Mesenchymal stem cell (in vitro differentiated cells and primary cell): ENCODE data around the gene PPME1.

ENCODE experiments used
- DNase-seq: peaks from one replicate; pipeline ENCODE4 v3.0.0-alpha.2; 2013
- H2AFZ ChIP-seq: one replicate; pipeline ENCODE4 v1.6.1; 2013; ENCODE audit warnings: low read depth, mild to moderate bottlenecking, control low read depth, inconsistent platforms, low read length, moderate library complexity
- H2AK5ac ChIP-seq: 2 replicates; pipeline ENCODE4 v1.6.1; 2013; ENCODE audit warnings: low read length, moderate library complexity, mild to moderate bottlenecking, inconsistent platforms; ENCODE audit not compliant: severe bottlenecking
- H2BK120ac ChIP-seq: one replicate; pipeline ENCODE4 v1.6.1; 2013; ENCODE audit warnings: low read depth, mild to moderate bottlenecking, inconsistent platforms, low read length, moderate library complexity
- H2BK12ac ChIP-seq, 2 experiments: one replicate each; pipeline ENCODE4 v1.6.1; 2013; ENCODE audit warnings: inconsistent platforms in 2 of 2, low read length in 2 of 2, mild to moderate bottlenecking in 2 of 2, moderate library complexity in 2 of 2, control low read depth in 1 of 2
- H2BK15ac ChIP-seq: one replicate; pipeline ENCODE4 v1.6.1; 2013; ENCODE audit warnings: mild to moderate bottlenecking, low read depth, inconsistent platforms; ENCODE audit not compliant: poor library complexity, severe bottlenecking
- H2BK5ac ChIP-seq: 2 replicates; pipeline ENCODE4 v1.6.1; 2013; ENCODE audit warnings: low read depth, mild to moderate bottlenecking, low read length, control low read depth, inconsistent platforms; ENCODE audit not compliant: poor library complexity, severe bottlenecking
- H3K14ac ChIP-seq, 2 experiments: one replicate each; pipeline ENCODE4 v1.6.1; 2013; ENCODE audit warnings: inconsistent platforms in 2 of 2, low read length in 2 of 2, control low read depth in 1 of 2, mild to moderate bottlenecking in 1 of 2, moderate library complexity in 1 of 2
- H3K18ac ChIP-seq, 2 experiments: one replicate each; pipeline ENCODE4 v1.6.1; 2013; ENCODE audit warnings: inconsistent platforms in 2 of 2, low read length in 2 of 2, control low read depth in 1 of 2, low read depth in 1 of 2, mild to moderate bottlenecking in 1 of 2
- H3K23ac ChIP-seq, 2 experiments: one replicate each; pipeline ENCODE4 v1.6.1; 2013; ENCODE audit warnings: inconsistent platforms in 2 of 2, low read length in 2 of 2, mild to moderate bottlenecking in 2 of 2, moderate library complexity in 2 of 2, control low read depth in 1 of 2
- H3K27ac ChIP-seq: 2 replicates; pipeline ENCODE4 v1.5.1; 2013; ENCODE audit warnings: mild to moderate bottlenecking, moderate library complexity, low read length, control low read depth, inconsistent platforms; ENCODE audit not compliant: poor library complexity, severe bottlenecking
- H3K27me3 ChIP-seq, 2 experiments: 2 replicates each; pipeline versions ENCODE4 v1.6.1 to v1.7.0; 2013; ENCODE audit warnings: low read length in 2 of 2, mild to moderate bottlenecking in 2 of 2, moderate library complexity in 2 of 2, control low read depth in 1 of 2, inconsistent platforms in 1 of 2; ENCODE audit not compliant: control insufficient read depth in 1 of 2, insufficient read depth in 1 of 2
- H3K36me3 ChIP-seq, 2 experiments: 2 replicates each; pipeline versions ENCODE4 v1.6.1 to v1.7.0; 2013; ENCODE audit warnings: low read length in 2 of 2, control low read depth in 1 of 2, inconsistent platforms in 1 of 2, low read depth in 1 of 2, mild to moderate bottlenecking in 1 of 2; ENCODE audit not compliant: insufficient read depth in 2 of 2, control insufficient read depth in 1 of 2
- H3K4ac ChIP-seq, 2 experiments: one replicate each; pipeline ENCODE4 v1.6.1; 2013; ENCODE audit warnings: inconsistent platforms in 2 of 2, low read length in 2 of 2, mild to moderate bottlenecking in 2 of 2, moderate library complexity in 2 of 2, control low read depth in 1 of 2, low read depth in 1 of 2
- H3K4me1 ChIP-seq: 2 replicates; pipeline ENCODE4 v1.6.1; 2013; ENCODE audit warnings: low read depth, low read length, control low read depth; ENCODE audit not compliant: control insufficient read depth, insufficient read depth
- H3K4me2 ChIP-seq: 2 replicates; pipeline ENCODE4 v1.6.1; 2013; ENCODE audit warnings: low read length, mild to moderate bottlenecking, inconsistent platforms; ENCODE audit not compliant: poor library complexity, severe bottlenecking
- H3K4me3 ChIP-seq, 2 experiments: 2 replicates each; pipeline versions ENCODE4 v1.5.1 to v1.7.0; 2013; ENCODE audit warnings: low read length in 2 of 2, mild to moderate bottlenecking in 2 of 2, control low read depth in 1 of 2, low read depth in 1 of 2; ENCODE audit not compliant: insufficient read depth in 1 of 2
- H3K79me1 ChIP-seq: replicated peaks from 2 replicates; pipeline ENCODE4 v1.6.1; 2013; ENCODE audit warnings: mild to moderate bottlenecking, control low read depth, low read length, inconsistent platforms; ENCODE audit not compliant: poor library complexity, severe bottlenecking
- H3K9ac ChIP-seq: 2 replicates; pipeline ENCODE4 v1.7.0; 2013; ENCODE audit warnings: mild to moderate bottlenecking, low read length, moderate library complexity
- H3K9me3 ChIP-seq: 2 replicates; pipeline ENCODE4 v1.7.0; 2013; ENCODE audit warnings: mild to moderate bottlenecking, low read length; ENCODE audit not compliant: control insufficient read depth
- H4K8ac ChIP-seq: one replicate; pipeline ENCODE4 v1.6.1; 2013; ENCODE audit warnings: inconsistent platforms, mild to moderate bottlenecking, low read length, moderate library complexity
- H4K91ac ChIP-seq: one replicate; pipeline ENCODE4 v1.6.1; 2013; ENCODE audit warnings: mild to moderate bottlenecking, low read length, inconsistent platforms
- WGBS: methylation state at CpG from one replicate; pipeline ENCODE4 v1.1.7; 2013; ENCODE audit warnings: mixed read lengths; 5-methylcytosine and 5-hydroxymethylcytosine counted together

PPME1 gene

DNA sequence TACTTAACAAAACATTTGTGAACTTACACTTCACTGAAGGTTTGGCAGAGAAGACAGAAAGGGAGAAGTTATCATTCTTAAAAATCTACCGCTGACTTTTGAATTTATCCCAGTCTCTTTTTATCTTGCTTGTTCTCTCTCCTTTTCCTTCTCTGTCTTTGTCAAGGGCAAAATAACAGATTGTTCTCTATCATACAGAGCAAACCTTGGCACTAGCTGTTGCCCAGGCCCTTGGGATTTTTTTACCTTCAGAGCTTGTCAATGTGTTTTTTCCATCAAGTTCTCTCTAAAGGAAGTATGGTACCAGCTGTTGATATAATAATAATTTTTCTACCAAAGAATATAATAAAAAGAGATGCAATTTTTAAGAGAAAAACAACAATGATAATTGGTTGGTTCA is 67.2 kb downstream of the PPME1 start:
- Histone ChIP-seq H4K91ac (no peak overlapping the region), H3K4me1 (no peaks in the 10 kb centered on the region), H2BK12ac (no peak overlapping the region), H3K4ac (no peak overlapping the region), H3K4me3 (no peak overlapping the region), H2AK5ac (no peak overlapping the region), H3K23ac (no peak overlapping the region), H3K79me1 (peaks cover 9% of the 10 kb centered on the region), H2BK15ac (no peak overlapping the region), H3K18ac (no peak overlapping the region), H3K27ac (no peak overlapping the region), H3K9me3 (no peaks in the 10 kb centered on the region), H2BK5ac (no peak overlapping the region), H2BK120ac (no peak overlapping the region), H3K9ac (no peak overlapping the region), H2AFZ (no peak overlapping the region), H3K4me2 (no peak overlapping the region), H3K36me3 (peaks cover 5 to 82% of the 10 kb centered on the region in 2 experiments), H4K8ac (no peak overlapping the region), H3K27me3 (no peaks in the 10 kb centered on the region), H3K14ac (no peak overlapping the region)
- 100% methylated on average over 1 of the region's 1 CpG for WGBS
- DNase-seq = no peak

GRCh38 chr11:74248469-74248868 is 77.4 kb downstream of the PPME1 start:
- Histone ChIP-seq H3K9me3 (no peaks in the 10 kb centered on the region), H3K27ac (no peak overlapping the region), H4K8ac (no peak overlapping the region), H3K14ac (no peak overlapping the region), H4K91ac (no peak overlapping the region), H2BK15ac (no peak overlapping the region), H3K4me1 (no peaks in the 10 kb centered on the region), H3K4me2 (no peak overlapping the region), H2BK120ac (no peak overlapping the region), H3K9ac (no peak overlapping the region), H2BK5ac (no peak overlapping the region), H3K27me3 (no peaks in the 10 kb centered on the region), H3K18ac (no peak overlapping the region), H3K23ac (no peak overlapping the region), H3K79me1 (peaks cover 2% of the 10 kb centered on the region), H3K4me3 (no peak overlapping the region), H3K36me3 (peaks cover 40 to 90% of the 10 kb centered on the region in 2 experiments), H2AFZ (no peak overlapping the region), H2BK12ac (no peak overlapping the region), H3K4ac (no peak overlapping the region), H2AK5ac (no peak overlapping the region)
- WGBS = 92% methylated on average over 1 of the region's 1 CpG
- DNase-seq = no peak

DNA sequence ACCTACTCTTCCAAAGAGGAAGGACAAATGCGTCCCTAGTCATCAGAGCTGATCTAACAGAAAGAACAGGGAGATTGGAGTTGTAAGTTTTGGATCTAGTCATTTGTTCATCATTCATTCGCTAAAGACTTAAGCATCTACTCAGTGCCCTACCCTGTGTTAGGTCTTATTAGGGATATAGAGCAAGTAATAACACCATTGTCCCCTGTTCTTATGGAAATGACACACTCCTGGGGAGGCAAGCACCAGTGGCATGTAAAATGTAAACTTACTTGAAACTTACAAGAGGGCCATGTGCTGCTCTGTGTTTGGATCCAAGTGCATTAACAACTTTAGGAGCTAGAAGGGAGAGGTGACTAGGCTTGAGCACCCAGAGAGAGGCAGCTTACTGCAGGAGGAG is 78.4 kb downstream of the PPME1 start:
- Histone ChIP-seq H3K27me3 (no peaks in the 10 kb centered on the region), H2BK12ac (no peak overlapping the region), H3K4me3 (no peak overlapping the region), H3K27ac (no peak overlapping the region), H3K36me3 (peaks cover 50 to 93% of the 10 kb centered on the region in 2 experiments), H3K18ac (no peak overlapping the region), H3K23ac (no peak overlapping the region), H2AK5ac (no peak overlapping the region), H4K91ac (no peak overlapping the region), H2AFZ (no peak overlapping the region), H3K4me2 (no peak overlapping the region), H4K8ac (no peak overlapping the region), H3K14ac (no peak overlapping the region), H3K4ac (no peak overlapping the region), H2BK15ac (no peak overlapping the region), H3K9ac (no peak overlapping the region), H3K9me3 (no peaks in the 10 kb centered on the region), H2BK120ac (no peak overlapping the region), H3K4me1 (no peaks in the 10 kb centered on the region), H3K79me1 (peaks cover 2% of the 10 kb centered on the region), H2BK5ac (no peak overlapping the region)
- no peak for DNase-seq
- WGBS = 100% methylated on average over 1 of the region's 2 CpGs

- Histone ChIP-seq H3K27me3 (no peaks in the 10 kb centered on the region), H3K4me2 (no peak overlapping the region), H2BK120ac (no peak overlapping the region), H2AFZ (no peak overlapping the region), H2BK5ac (no peak overlapping the region), H3K9me3 (no peaks in the 10 kb centered on the region), H3K18ac (no peak overlapping the region), H4K8ac (no peak overlapping the region), H4K91ac (no peak overlapping the region), H3K14ac (no peak overlapping the region), H3K4me3 (no peak overlapping the region), H2BK12ac (no peak overlapping the region), H3K79me1 (no peaks in the 10 kb centered on the region), H3K9ac (no peak overlapping the region), H2AK5ac (no peak overlapping the region), H3K36me3 (peaks cover 53 to 77% of the 10 kb centered on the region in 2 experiments), H3K4me1 (no peaks in the 10 kb centered on the region), H3K4ac (no peak overlapping the region), H2BK15ac (no peak overlapping the region), H3K27ac (no peak overlapping the region), H3K23ac (no peak overlapping the region)
- WGBS = 98% methylated on average over 8 of the region's 8 CpGs
- DNase-seq = no peak
These were observed 82.3 kb downstream of the PPME1 start for GRCh38 chr11:74253361-74253760.
